Fibroblast of skin of back (primary cell): ENCODE results near the gene CCDC61. TPM values are rescaled to one million over a fixed set of nuclear protein-coding genes. Genes with fewer than 3 reads are reported as not detected.

Experiments
- DNase-seq: peaks from one replicate; pipeline ENCODE4 v3.0.0-alpha.2; 2013
- polyA plus RNA-seq, 2 experiments: library from polyadenylated mRNA; unstranded; fragments of 120-200 nt; gene quantifications; one replicate each; pipeline ENCODE4 v1.2.1, GENCODE V29; 2013; ENCODE audit not compliant: insufficient read length in 2 of 2

CCDC61 gene
- polyA plus RNA-seq (2013, experiment 1 of 2; ENCODE audit: insufficient read length), result 10.2 TPM
- polyA plus RNA-seq (2013, experiment 2 of 2; ENCODE audit: insufficient read length), result 7.7 TPM

- peak; percentile 100 for DNase-seq
Observed at GRCh38 chr19:45994998-45995714, at the start of gene CCDC61. CCDC61 (plus strand) TSS chr19:45995467; CDS start chr19:46003019, 7,552 bp downstream.

- no peak for DNase-seq
Observed at GRCh38 chr19:45947926-45948325, 47.3 kb upstream of the CCDC61 start.

- DNase-seq, result no peak
Observed at GRCh38 chr19:45952341-45952685, 43.0 kb upstream of the CCDC61 start.

- DNase-seq, result peak; percentile 51
Observed at GRCh38 chr19:45952686-45953505, 42.4 kb upstream of the CCDC61 start.

- no peak for DNase-seq
Observed at GRCh38 chr19:45953676-45954075, 41.6 kb upstream of the CCDC61 start.

GRCh38 chr19:45954156-45954555, 41.1 kb upstream of the CCDC61 start:
- DNase-seq, result no peak

- DNase-seq, result no peak
Observed at GRCh38 chr19:45955905-45956608, 39.2 kb upstream of the CCDC61 start.

GRCh38 chr19:45958320-45958719, 36.9 kb upstream of the CCDC61 start:
- no peak for DNase-seq

- DNase-seq, result no peak
Observed at GRCh38 chr19:45958769-45959516, 36.3 kb upstream of the CCDC61 start.

- DNase-seq, result no peak
Observed at GRCh38 chr19:45959517-45960025, 35.7 kb upstream of the CCDC61 start.

GRCh38 chr19:45960595-45961235, 34.6 kb upstream of the CCDC61 start:
- DNase-seq, result no peak

- DNase-seq, result no peak
Observed at GRCh38 chr19:45962021-45962420, 33.2 kb upstream of the CCDC61 start.

GRCh38 chr19:45967246-45967645, 28.0 kb upstream of the CCDC61 start:
- no peak for DNase-seq

- DNase-seq, result no peak
Observed at GRCh38 chr19:45968626-45969025, 26.6 kb upstream of the CCDC61 start.

- DNase-seq, result no peak
Observed at GRCh38 chr19:45969676-45970075, 25.6 kb upstream of the CCDC61 start.

- no peak for DNase-seq
Observed at GRCh38 chr19:45971260-45971902, 23.9 kb upstream of the CCDC61 start.

GRCh38 chr19:45972081-45972946, 23.0 kb upstream of the CCDC61 start:
- no peak for DNase-seq

GRCh38 chr19:45972947-45973540, 22.2 kb upstream of the CCDC61 start:
- DNase-seq, result no peak

GRCh38 chr19:45973553-45974338, 21.5 kb upstream of the CCDC61 start, which contains the start of gene NOVA2:
NOVA2 (minus strand) TSS chr19:45973865; CDS start chr19:45973351, 514 bp downstream.
- DNase-seq, result peak; percentile 59
